Stomach (tissue), 19 donors: ENCODE data around the gene CDCP2. TPM values are rescaled to one million over a fixed set of nuclear protein-coding genes. Genes with fewer than 3 reads are reported as not detected.

ENCODE experiments used
- DNase-seq, 2 donors: peaks; one replicate each; pipeline versions ENCODE4 v3.0.0 to v3.0.0-alpha.2; 2013 to 2019
- H3K27ac ChIP-seq, 5 donors: fragments of 200-600 bp in 4 of 5; sonication (generic) in 4 of 5; one replicate each; pipeline ENCODE4 v1.5.1; 2013 to 2019; ENCODE audit warnings: mild to moderate bottlenecking in 1 of 5, moderate library complexity in 1 of 5
- H3K27me3 ChIP-seq, 3 donors: fragments of 200-600 bp; sonication (generic); one replicate each; pipeline ENCODE4 v1.5.1; 2017 to 2019; ENCODE audit warnings: mixed run types in 1 of 3
- H3K36me3 ChIP-seq, 4 donors: fragments of 200-600 bp; sonication (generic); 1 replicate in 3 of 4; 2 replicates in 1 of 4; pipeline ENCODE4 v1.5.1; 2016 to 2019
- H3K4me1 ChIP-seq, 4 donors: fragments of 200-600 bp; sonication (generic); one replicate each; pipeline ENCODE4 v1.5.1; 2016 to 2019
- H3K4me3 ChIP-seq, 4 donors: fragments of 200-600 bp; sonication (generic) in 3 of 4; one replicate each; pipeline ENCODE4 v1.5.1; 2016 to 2019; ENCODE audit warnings: mild to moderate bottlenecking in 1 of 4
- H3K9me3 ChIP-seq, 4 donors: fragments of 200-600 bp; sonication (generic); one replicate each; pipeline ENCODE4 v1.5.1; 2016 to 2019
- EP300 ChIP-seq: sonication (generic); formaldehyde crosslinking; IDR thresholded peaks from one replicate; pipeline ENCODE4 v1.6.1; 2017; ENCODE audit warnings: antibody characterized with exemption
- POLR2A ChIP-seq, 4 donors: fragments of 450-650 bp; IDR thresholded peaks; one replicate each; pipeline ENCODE4 v1.6.1; 2016; ENCODE audit warnings: antibody characterized with exemption in 4 of 4, control low read depth in 2 of 4, mild to moderate bottlenecking in 1 of 4, moderate library complexity in 1 of 4
- POLR2AphosphoS5 ChIP-seq, 3 donors: sonication (generic); formaldehyde crosslinking; IDR thresholded peaks; one replicate each; pipeline ENCODE4 v1.6.1; 2016; ENCODE audit warnings: antibody characterized with exemption in 3 of 3
- WGBS, 5 donors: extraction: QIAGEN DNeasy Blood & Tissue Kit in 3 of 5; methylation state at CpG; one replicate each; pipeline versions ENCODE4 v1.1.5 to v1.1.7; 2013 to 2018; 5-methylcytosine and 5-hydroxymethylcytosine counted together
- intact Hi-C: fragments of 100-400 bp; cut with DNase I; formaldehyde crosslinking; loops from one replicate; pipeline ENCODE4 v1.15.1; 2023; ENCODE audit warnings: low total_unique reads
- long read RNA-seq, 10 donors: transcript quantifications; one replicate each; lab custom pipeline, GENCODE V29; 2026
- polyA plus RNA-seq, 3 donors: library from polyadenylated mRNA; stranded (reverse); fragments of 200-250 nt; gene quantifications; one replicate each; pipeline ENCODE4 v1.2.3, GENCODE V29; 2013
- total RNA-seq, 5 donors: library from RNA; depleted of rRNA; stranded (reverse); fragments of >200 nt; gene quantifications; one replicate each; pipeline versions ENCODE4 v1.1.0 to v1.2.3, GENCODE V29; 2014 to 2016
- TF ChIP-seq, protein P1 (sequence below), 7 experiments: fragments of 450-650 bp in 4 of 7; fragments of 200-600 bp in 3 of 7; sonication (generic) in 3 of 7; IDR thresholded peaks; one replicate each; pipeline ENCODE4 v1.5.1; 2016 to 2019; ENCODE audit warnings: antibody characterized with exemption in 7 of 7, control low read depth in 2 of 7, mild to moderate bottlenecking in 1 of 7
- donor health status: healthy with polysubstance abuse.
- donor health status: Bipolar disorder and iron deficiency.
- donor health status: healthy.

CDCP2 gene
- total RNA-seq (under 1 TPM in 2 of 5 donors, not detected in 3; 0.18 to 0.58 TPM), polyA plus RNA-seq (not detected)
- long read RNA-seq, donor 1, result 0 reads
- long read RNA-seq, donor 2, result 0 reads
- long read RNA-seq, donor 3, result 0 reads
- long read RNA-seq, donor 4, result 0 reads
- long read RNA-seq, donor 5, result 0 reads
- long read RNA-seq, donor 6, result 0 reads
- long read RNA-seq, donor 7, result 0 reads
- long read RNA-seq, donor 8, result 0 reads
- long read RNA-seq, donor 9, result 0 reads
- long read RNA-seq, donor 10, result 0 reads

DNA sequence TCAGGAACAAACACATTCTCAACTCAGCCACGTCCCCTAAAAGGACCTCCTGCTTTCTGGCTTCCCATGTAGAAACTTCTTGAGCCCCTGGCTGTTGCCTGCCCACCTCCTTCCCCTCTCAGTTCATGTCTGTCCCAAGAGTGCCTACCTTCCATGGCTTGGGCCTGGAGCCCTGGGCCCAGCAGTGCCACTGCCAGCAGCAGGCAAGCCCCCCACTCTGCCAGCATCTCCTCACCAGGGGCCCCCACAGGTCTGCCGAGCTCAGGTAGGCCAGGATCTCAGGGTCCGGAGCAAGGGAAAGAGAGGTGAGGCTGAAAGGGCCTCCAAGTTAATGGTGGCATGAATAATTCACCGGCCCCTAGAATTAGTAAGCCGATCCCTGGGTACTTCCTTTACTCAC is at the start of gene CDCP2:
TSS of gene CDCP2 (minus strand) at position 305 of the 400 bp plus-strand sequence. CDS start at position 227, 78 bp downstream.
- intact Hi-C loops, result no loop called here
- Histone ChIP-seq H3K4me3 (no peak within 1 kb of the TSS), H3K9me3 (no peaks in the 10 kb centered on the region), H3K27me3 (no peaks in the 10 kb centered on the region), H3K27ac (peak within 1 kb of the TSS in 3 of 5 donors; percentile 18 to 38 (median 19)), H3K36me3 (no peaks in the 10 kb centered on the region), H3K4me1 (peaks cover 7 to 9% (median 8%) of the 10 kb centered on the region in 4 donors)
- WGBS, 5 donors, result 93 to 100% (median 98%) methylated on average over 5 of the region's 5 CpGs
- no peak for DNase-seq
- TF ChIP-seq POLR2A (IDR thresholded peaks at IDR 0.05), result no peak
- no peak for TF ChIP-seq EP300

- Histone ChIP-seq H3K4me3 (peak overlapping the region; percentile 77 to 100 (median 96)), H3K36me3 (peaks cover 10 to 34% (median 29%) of the 10 kb centered on the region in 4 donors), H3K27ac (peak overlapping the region; percentile 70 to 90 (median 83)), H3K27me3 (no peaks in the 10 kb centered on the region), H3K4me1 (peaks cover 14 to 45% (median 31%) of the 10 kb centered on the region in 4 donors), H3K9me3 (no peaks in the 10 kb centered on the region)
- WGBS, 5 donors, result 0 to 2% (median 1%) methylated on average over 7 to 15 of the region's 15 CpGs
- TF ChIP-seq POLR2A (IDR thresholded peaks at IDR 0.05) (no peak), POLR2AphosphoS5 (IDR thresholded peaks at IDR 0.05) (no peak), EP300 (no peak)
- TF ChIP-seq, protein P1, sequence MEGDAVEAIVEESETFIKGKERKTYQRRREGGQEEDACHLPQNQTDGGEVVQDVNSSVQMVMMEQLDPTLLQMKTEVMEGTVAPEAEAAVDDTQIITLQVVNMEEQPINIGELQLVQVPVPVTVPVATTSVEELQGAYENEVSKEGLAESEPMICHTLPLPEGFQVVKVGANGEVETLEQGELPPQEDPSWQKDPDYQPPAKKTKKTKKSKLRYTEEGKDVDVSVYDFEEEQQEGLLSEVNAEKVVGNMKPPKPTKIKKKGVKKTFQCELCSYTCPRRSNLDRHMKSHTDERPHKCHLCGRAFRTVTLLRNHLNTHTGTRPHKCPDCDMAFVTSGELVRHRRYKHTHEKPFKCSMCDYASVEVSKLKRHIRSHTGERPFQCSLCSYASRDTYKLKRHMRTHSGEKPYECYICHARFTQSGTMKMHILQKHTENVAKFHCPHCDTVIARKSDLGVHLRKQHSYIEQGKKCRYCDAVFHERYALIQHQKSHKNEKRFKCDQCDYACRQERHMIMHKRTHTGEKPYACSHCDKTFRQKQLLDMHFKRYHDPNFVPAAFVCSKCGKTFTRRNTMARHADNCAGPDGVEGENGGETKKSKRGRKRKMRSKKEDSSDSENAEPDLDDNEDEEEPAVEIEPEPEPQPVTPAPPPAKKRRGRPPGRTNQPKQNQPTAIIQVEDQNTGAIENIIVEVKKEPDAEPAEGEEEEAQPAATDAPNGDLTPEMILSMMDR (IDR thresholded peaks at IDR 0.05), result no peak
- no peak for DNase-seq
- intact Hi-C loops, result no loop called here
Measured at GRCh38 chr1:54200519-54200997, 47.8 kb upstream of the CDCP2 start.

DNA sequence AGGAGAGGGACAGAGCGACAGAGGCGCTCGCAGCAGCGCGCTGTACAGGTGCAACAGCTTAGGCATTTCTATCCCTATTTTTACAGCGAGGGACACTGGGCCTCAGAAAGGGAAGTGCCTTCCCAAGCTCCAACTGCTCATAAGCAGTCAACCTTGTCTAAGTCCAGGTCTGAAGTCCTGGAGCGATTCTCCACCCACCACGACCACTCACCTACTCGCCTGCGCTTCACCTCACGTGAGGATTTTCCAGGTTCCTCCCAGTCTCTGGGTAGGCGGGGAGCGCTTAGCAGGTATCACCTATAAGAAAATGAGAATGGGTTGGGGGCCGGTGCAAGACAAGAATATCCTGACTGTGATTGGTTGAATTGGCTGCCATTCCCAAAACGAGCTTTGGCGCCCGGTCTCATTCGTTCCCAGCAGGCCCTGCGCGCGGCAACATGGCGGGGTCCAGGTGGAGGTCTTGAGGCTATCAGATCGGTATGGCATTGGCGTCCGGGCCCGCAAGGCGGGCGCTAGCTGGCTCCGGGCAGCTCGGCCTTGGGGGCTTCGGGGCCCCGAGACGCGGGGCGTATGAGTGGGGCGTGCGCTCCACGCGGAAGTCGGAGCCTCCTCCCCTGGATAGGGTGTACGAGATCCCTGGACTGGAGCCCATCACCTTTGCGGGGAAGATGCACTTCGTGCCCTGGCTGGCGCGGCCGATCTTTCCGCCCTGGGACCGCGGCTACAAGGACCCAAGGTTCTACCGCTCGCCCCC is 47.1 kb upstream of the CDCP2 start, which contains the start of the genes CYB5RL and MRPL37:
TSS of gene CYB5RL (minus strand) at position 266 of the 754 bp plus-strand sequence. CDS start 4,414 bp downstream, outside the sequence.
TSS of gene MRPL37 (plus strand) at position 403 of the 754 bp plus-strand sequence. CDS start at position 480, 77 bp downstream.
- Histone ChIP-seq H3K27me3 (no peaks in the 10 kb centered on the region), H3K9me3 (no peaks in the 10 kb centered on the region), H3K27ac (peak within 1 kb of the TSS; percentile 70 to 90 (median 83)), H3K4me3 (peak within 1 kb of the TSS; percentile 77 to 100 (median 96)), H3K4me1 (peaks cover 14 to 45% (median 31%) of the 10 kb centered on the region in 4 donors), H3K36me3 (peaks cover 10 to 34% (median 29%) of the 10 kb centered on the region in 4 donors)
- 0 to 1% (median 1%) methylated on average over 23 to 51 of the region's 51 CpGs for WGBS, 5 donors
- peak; percentile 94 to 98 for DNase-seq
- intact Hi-C loops, result no loop called here
- TF ChIP-seq, protein P1 (IDR thresholded peaks at IDR 0.05), result no peak
- TF ChIP-seq EP300 (no peak), POLR2AphosphoS5 (IDR thresholded peaks at IDR 0.05) (peak in 2 of 3 donors; percentile 79 to 80), POLR2A (IDR thresholded peaks at IDR 0.05) (peak in 1 of 4 donors; percentile 7)

- no peak for DNase-seq
- Histone ChIP-seq H3K9me3 (no peaks in the 10 kb centered on the region), H3K27me3 (no peaks in the 10 kb centered on the region), H3K27ac (peak overlapping the region; percentile 70 to 90 (median 83)), H3K4me1 (peaks cover 14 to 44% (median 31%) of the 10 kb centered on the region in 4 donors), H3K4me3 (peak overlapping the region; percentile 77 to 100 (median 96)), H3K36me3 (peaks cover 8 to 34% (median 29%) of the 10 kb centered on the region in 4 donors)
- TF ChIP-seq POLR2AphosphoS5 (IDR thresholded peaks at IDR 0.05), result no peak
- TF ChIP-seq, protein P1 (IDR thresholded peaks at IDR 0.05), result no peak
- TF ChIP-seq EP300, result no peak
- TF ChIP-seq POLR2A (IDR thresholded peaks at IDR 0.05), result no peak
- WGBS, 5 donors, result 7 to 11% (median 9%) methylated on average over 17 of the region's 17 CpGs
- intact Hi-C loops, result no loop called here
Measured at GRCh38 chr1:54199151-54199764, 46.5 kb upstream of the CDCP2 start.
